MM.1S (cell line): ENCODE data around the gene TLR7.

Experiments
- DNase-seq: peaks from one replicate; pipeline ENCODE4 v3.0.0-alpha.2; 2015
- H2AFZ ChIP-seq: fragments of 300-600 bp; sonication (generic); 2 replicates; pipeline ENCODE4 v1.6.0; 2016; ENCODE audit warnings: antibody characterized with exemption, low read length
- H3F3A ChIP-seq: fragments of 300-600 bp; sonication (generic); 2 replicates; pipeline ENCODE4 v1.6.1; 2016; ENCODE audit warnings: mild to moderate bottlenecking, antibody characterized with exemption, low read length, moderate library complexity, mixed read lengths; ENCODE audit not compliant: insufficient read depth
- H3K27ac ChIP-seq: fragments of 300-600 bp; sonication (generic); 2 replicates; pipeline ENCODE4 v1.5.1; 2016; ENCODE audit warnings: mild to moderate bottlenecking, low read length
- H3K27me3 ChIP-seq: fragments of 300-600 bp; sonication (generic); replicated peaks from 2 replicates; pipeline ENCODE4 v1.6.0; 2016; ENCODE audit warnings: low read length; ENCODE audit not compliant: insufficient read depth
- H3K36me3 ChIP-seq: fragments of 300-600 bp; sonication (generic); replicated peaks from 2 replicates; pipeline ENCODE4 v1.6.1; 2016; ENCODE audit warnings: mild to moderate bottlenecking, low read length, mixed read lengths; ENCODE audit not compliant: insufficient read depth
- H3K4me1 ChIP-seq: fragments of 300-600 bp; sonication (generic); 2 replicates; pipeline ENCODE4 v1.6.1; 2016; ENCODE audit warnings: low read length, mixed read lengths
- H3K4me2 ChIP-seq: fragments of 300-600 bp; sonication (generic); 2 replicates; pipeline ENCODE4 v1.6.0; 2016; ENCODE audit warnings: low read depth, low read length
- H3K4me3 ChIP-seq: fragments of 300-600 bp; sonication (generic); 2 replicates; pipeline ENCODE4 v1.5.1; 2016; ENCODE audit warnings: low read length, mixed read lengths
- H3K79me2 ChIP-seq: fragments of 300-600 bp; sonication (generic); 2 replicates; pipeline ENCODE4 v1.6.1; 2016; ENCODE audit warnings: mixed run types, low read length, mixed read lengths
- H3K9ac ChIP-seq: fragments of 300-600 bp; sonication (generic); 2 replicates; pipeline ENCODE4 v1.6.1; 2016; ENCODE audit warnings: low read length, mixed read lengths
- H3K9me2 ChIP-seq: fragments of 300-600 bp; sonication (generic); replicated peaks from 2 replicates; pipeline ENCODE4 v1.6.1; 2016; ENCODE audit warnings: mild to moderate bottlenecking, low read length, mixed read lengths; ENCODE audit not compliant: insufficient read depth
- H3K9me3 ChIP-seq: fragments of 300-600 bp; sonication (generic); replicated peaks from 2 replicates; pipeline ENCODE4 v1.6.1; 2016; ENCODE audit warnings: mild to moderate bottlenecking, low read length, mixed read lengths; ENCODE audit not compliant: insufficient read depth
- H4K20me1 ChIP-seq: fragments of 300-600 bp; sonication (generic); 2 replicates; pipeline ENCODE4 v1.6.1; 2016; ENCODE audit warnings: mild to moderate bottlenecking, low read length, moderate library complexity, mixed read lengths; ENCODE audit not compliant: insufficient read depth
- EZH2 ChIP-seq: fragments of 300-600 bp; sonication (generic); optimal IDR thresholded peaks from 2 replicates; pipeline ENCODE3; 2017; ENCODE audit warnings: low read depth, mild to moderate bottlenecking, antibody characterized with exemption, low read length, mixed read lengths
- EZH2phosphoT487 ChIP-seq: fragments of 300-600 bp; sonication (generic); IDR thresholded peaks from 2 replicates; pipeline ENCODE4 v1.6.1; 2018; ENCODE audit warnings: antibody characterized with exemption, low read length
- TF ChIP-seq, protein P1 (sequence below): fragments of 300-600 bp; sonication (generic); IDR thresholded peaks from 2 replicates; pipeline ENCODE4 v1.5.1; 2016; ENCODE audit warnings: antibody characterized with exemption, low read length, mixed read lengths

Gene TLR7

DNA sequence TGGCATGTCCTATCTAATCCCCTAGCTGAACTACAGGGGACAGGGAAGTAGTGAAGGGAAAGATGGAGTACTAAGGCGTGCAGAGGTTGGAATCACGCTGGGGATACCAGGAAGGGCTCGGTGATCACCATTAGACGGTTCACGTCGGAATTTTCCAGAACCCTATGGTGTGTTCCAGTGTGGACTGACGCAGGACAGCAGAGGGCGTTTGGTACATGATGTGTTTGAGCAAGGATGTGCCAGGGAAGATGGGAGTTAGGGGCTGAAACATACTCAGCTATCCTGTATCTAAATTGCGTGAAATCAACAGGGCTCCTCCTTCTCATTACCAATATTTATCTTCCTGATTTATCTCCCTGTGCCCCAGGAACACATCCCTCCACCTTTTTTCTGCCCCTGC lies 41.9 kb upstream of the TLR7 start:
- Histone ChIP-seq H3K4me1 (no peaks in the 10 kb centered on the region), H3K27ac (no peak overlapping the region), H4K20me1 (no peaks in the 10 kb centered on the region), H3K27me3 (no peaks in the 10 kb centered on the region), H3F3A (no peaks in the 10 kb centered on the region), H3K79me2 (no peaks in the 10 kb centered on the region), H3K4me3 (no peak overlapping the region), H2AFZ (no peak overlapping the region), H3K9me2 (no peaks in the 10 kb centered on the region), H3K9me3 (no peaks in the 10 kb centered on the region), H3K9ac (no peak overlapping the region), H3K36me3 (peaks cover 3% of the 10 kb centered on the region; the same call in 1 of the 2 replicates), H3K4me2 (no peak overlapping the region)
- TF ChIP-seq EZH2phosphoT487, result no peak
- no peak for TF ChIP-seq EZH2
- TF ChIP-seq, protein P1, sequence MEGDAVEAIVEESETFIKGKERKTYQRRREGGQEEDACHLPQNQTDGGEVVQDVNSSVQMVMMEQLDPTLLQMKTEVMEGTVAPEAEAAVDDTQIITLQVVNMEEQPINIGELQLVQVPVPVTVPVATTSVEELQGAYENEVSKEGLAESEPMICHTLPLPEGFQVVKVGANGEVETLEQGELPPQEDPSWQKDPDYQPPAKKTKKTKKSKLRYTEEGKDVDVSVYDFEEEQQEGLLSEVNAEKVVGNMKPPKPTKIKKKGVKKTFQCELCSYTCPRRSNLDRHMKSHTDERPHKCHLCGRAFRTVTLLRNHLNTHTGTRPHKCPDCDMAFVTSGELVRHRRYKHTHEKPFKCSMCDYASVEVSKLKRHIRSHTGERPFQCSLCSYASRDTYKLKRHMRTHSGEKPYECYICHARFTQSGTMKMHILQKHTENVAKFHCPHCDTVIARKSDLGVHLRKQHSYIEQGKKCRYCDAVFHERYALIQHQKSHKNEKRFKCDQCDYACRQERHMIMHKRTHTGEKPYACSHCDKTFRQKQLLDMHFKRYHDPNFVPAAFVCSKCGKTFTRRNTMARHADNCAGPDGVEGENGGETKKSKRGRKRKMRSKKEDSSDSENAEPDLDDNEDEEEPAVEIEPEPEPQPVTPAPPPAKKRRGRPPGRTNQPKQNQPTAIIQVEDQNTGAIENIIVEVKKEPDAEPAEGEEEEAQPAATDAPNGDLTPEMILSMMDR, result no peak
- DNase-seq, result no peak

DNA sequence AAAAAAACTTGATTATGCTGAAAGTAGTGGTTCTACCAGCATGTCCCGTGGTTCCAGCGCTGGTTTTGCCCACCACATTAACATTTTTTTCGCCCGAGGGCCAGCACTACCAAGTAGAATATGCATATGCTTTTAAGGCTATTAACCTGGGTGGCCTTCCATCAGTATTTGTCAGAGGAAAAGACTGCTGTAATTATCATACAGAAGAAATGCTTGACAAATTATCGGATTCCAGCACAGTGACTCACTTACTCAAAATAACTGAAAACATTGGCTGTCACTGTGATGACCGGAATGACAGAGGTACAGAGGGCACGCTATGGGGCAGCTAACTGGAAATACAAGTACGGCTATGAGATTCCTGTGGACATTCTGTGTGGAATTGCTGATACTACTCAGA lies 41.1 kb upstream of the TLR7 start:
- no peak overlapping the region for H2AFZ ChIP-seq

DNA sequence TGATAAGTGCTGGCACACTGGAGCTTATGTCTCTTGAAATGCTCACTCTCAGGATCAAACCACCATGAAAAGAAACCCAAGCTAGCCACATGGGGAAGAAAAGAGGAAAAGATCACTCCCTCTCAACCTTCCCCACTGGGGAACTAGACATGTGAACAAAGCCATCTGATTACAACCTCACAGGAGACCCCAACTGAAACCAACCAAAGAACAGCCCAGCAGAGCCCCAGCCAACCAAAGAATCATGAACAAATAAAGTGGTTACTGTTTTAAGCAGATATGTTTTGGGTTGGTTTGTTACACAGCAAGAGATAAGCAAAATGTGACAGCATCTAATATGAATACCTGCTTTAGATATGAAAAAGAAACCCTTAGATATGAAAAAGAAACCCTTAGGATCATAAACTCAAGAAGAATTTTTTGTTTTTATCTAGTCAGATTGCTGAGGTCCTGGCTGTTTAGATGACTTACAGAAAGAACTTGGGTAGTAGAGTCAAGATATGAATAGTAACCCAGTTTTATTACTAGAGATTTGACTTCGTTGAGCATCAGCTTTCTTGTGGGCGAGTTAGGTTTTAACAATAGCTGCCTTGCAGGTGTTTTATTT lies 23.7 kb upstream of the TLR7 start:
- Histone ChIP-seq H3K79me2 (no peaks in the 10 kb centered on the region), H3K9me3 (no peaks in the 10 kb centered on the region), H3K9ac (no peak overlapping the region), H3F3A (peaks cover 4% of the 10 kb centered on the region), H3K4me2 (peak overlapping the region; percentile 68; the same call in 1 of the 2 replicates), H3K27me3 (no peaks in the 10 kb centered on the region), H3K4me3 (no peak overlapping the region), H3K9me2 (no peaks in the 10 kb centered on the region), H3K27ac (no peak overlapping the region), H3K36me3 (no peaks in the 10 kb centered on the region), H2AFZ (no peak overlapping the region), H3K4me1 (peaks cover 14% of the 10 kb centered on the region; the same call in 1 of the 2 replicates), H4K20me1 (no peaks in the 10 kb centered on the region)
- no peak for DNase-seq
- TF ChIP-seq EZH2, result no peak
- no peak for TF ChIP-seq EZH2phosphoT487
- TF ChIP-seq, protein P1, result no peak

More for the DNA sequence above, 41.1 kb upstream of the TLR7 start:
- H3K4me3 ChIP-seq, result no peak overlapping the region
- H3K27ac ChIP-seq, result no peak overlapping the region
- no peaks in the 10 kb centered on the region for H3K27me3 ChIP-seq
- TF ChIP-seq EZH2phosphoT487 (no peak), EZH2 (no peak)
- TF ChIP-seq, protein P1, result no peak
- DNase-seq, result no peak
- no peaks in the 10 kb centered on the region for H3K9me3 ChIP-seq
- no peaks in the 10 kb centered on the region for H3K9me2 ChIP-seq
- H3F3A ChIP-seq, result no peaks in the 10 kb centered on the region
- H3K79me2 ChIP-seq, result no peaks in the 10 kb centered on the region
- H3K36me3 ChIP-seq, result peaks cover 3% of the 10 kb centered on the region; the same call in 1 of the 2 replicates
- no peaks in the 10 kb centered on the region for H3K4me1 ChIP-seq
- no peak overlapping the region for H3K4me2 ChIP-seq
- no peak overlapping the region for H3K9ac ChIP-seq
- no peaks in the 10 kb centered on the region for H4K20me1 ChIP-seq
